Glutamatergic neuron (in vitro differentiated cells): Measurements from ENCODE around the gene SLIT3. TPM values are rescaled to one million over a fixed set of nuclear protein-coding genes. Genes with fewer than 3 reads are reported as not detected.

Experiments
- DNase-seq: peaks from one replicate; pipeline ENCODE4 v3.0.0; 2022
- H3K27ac Mint-ChIP-seq: one replicate; pipeline ENCODE4 v1.8.0; 2020; ENCODE audit warnings: mild to moderate bottlenecking, mixed read lengths, inconsistent platforms; ENCODE audit not compliant: unreplicated experiment
- H3K27me3 Mint-ChIP-seq: one replicate; pipeline ENCODE4 v1.8.0; 2020; ENCODE audit warnings: mild to moderate bottlenecking, moderate library complexity, mixed read lengths, inconsistent platforms; ENCODE audit not compliant: unreplicated experiment
- H3K36me3 Mint-ChIP-seq: one replicate; pipeline ENCODE4 v1.8.0; 2020; ENCODE audit warnings: mild to moderate bottlenecking, mixed read lengths, inconsistent platforms; ENCODE audit not compliant: unreplicated experiment
- H3K4me1 Mint-ChIP-seq: one replicate; pipeline ENCODE4 v1.8.0; 2020; ENCODE audit warnings: mild to moderate bottlenecking, low read depth, mixed read lengths, inconsistent platforms; ENCODE audit not compliant: unreplicated experiment
- H3K4me3 Mint-ChIP-seq: one replicate; pipeline ENCODE4 v1.8.0; 2020; ENCODE audit warnings: mild to moderate bottlenecking, mixed read lengths, inconsistent platforms; ENCODE audit not compliant: unreplicated experiment
- H3K9me3 Mint-ChIP-seq: one replicate; pipeline ENCODE4 v1.8.0; 2020; ENCODE audit warnings: mild to moderate bottlenecking, moderate library complexity, mixed read lengths, inconsistent platforms; ENCODE audit not compliant: unreplicated experiment
- CTCF ChIP-seq: fragments of 200-600 bp; sonication (generic); IDR thresholded peaks from one replicate; pipeline ENCODE4 v1.5.0; 2021; ENCODE audit not compliant: partially characterized antibody, unreplicated experiment
- total RNA-seq: library from RNA; stranded (reverse); fragmentation: NEBNext Ultra II Directional; extraction: Animal tissue kit (Norgen Biotek cat#: 25700); gene quantifications from one replicate; pipeline ENCODE4 v1.2.1, GENCODE V29; 2021; ENCODE audit not compliant: unreplicated experiment

The SLIT3 gene
- total RNA-seq, 1 donor from 2014 or later, result 11.5 TPM

DNA sequence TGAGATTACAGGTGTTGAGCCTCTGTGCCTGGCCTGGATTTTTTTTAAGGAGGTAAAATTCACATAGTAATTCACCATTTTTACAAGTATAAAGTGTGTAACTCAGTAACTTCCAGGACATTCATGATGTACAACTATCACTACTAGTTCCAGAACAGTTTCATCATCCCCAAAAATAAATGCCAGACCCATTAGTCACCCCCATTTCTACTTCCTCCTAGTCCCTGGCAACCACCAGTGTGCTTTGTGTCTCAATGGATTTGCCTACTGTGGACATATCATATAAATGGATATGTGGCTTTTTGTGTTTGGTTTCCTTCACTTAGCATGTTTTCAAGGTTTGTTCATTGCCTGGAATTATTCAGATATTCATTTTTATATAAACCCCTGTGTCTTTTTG is 649.3 kb downstream of the SLIT3 start:
- Mint-ChIP-seq H3K4me3 (no peak overlapping the region), H3K4me1 (peaks cover 16% of the 10 kb centered on the region)

DNA sequence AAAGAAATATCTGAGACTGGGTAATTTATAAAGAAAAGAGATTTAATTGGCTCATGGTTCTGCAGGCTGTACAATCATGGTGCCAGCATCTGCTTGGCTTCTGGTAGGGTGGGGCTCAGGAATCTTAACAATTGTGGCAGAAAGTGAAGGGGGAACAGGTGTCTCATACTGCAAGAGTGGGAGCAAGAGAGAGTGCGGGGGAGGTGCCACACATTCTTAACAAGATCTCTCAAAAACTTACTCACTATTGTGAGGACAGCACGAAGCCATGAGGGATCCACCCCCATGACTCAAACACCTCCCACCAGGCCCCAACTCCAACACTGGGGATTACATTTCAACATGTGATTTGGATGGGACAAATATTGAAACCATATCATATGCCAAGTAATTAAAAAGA is 651.6 kb downstream of the SLIT3 start:
- TF ChIP-seq CTCF, result no peak
- no peak for DNase-seq
- no peak overlapping the region for H3K4me3 Mint-ChIP-seq
- peaks cover 7% of the 10 kb centered on the region for H3K9me3 Mint-ChIP-seq
- peaks cover 10% of the 10 kb centered on the region for H3K4me1 Mint-ChIP-seq
- no peaks in the 10 kb centered on the region for H3K27me3 Mint-ChIP-seq
- H3K36me3 Mint-ChIP-seq, result peaks cover 6% of the 10 kb centered on the region
- H3K27ac Mint-ChIP-seq, result no peak overlapping the region

More for the DNA sequence above, 649.3 kb downstream of the SLIT3 start:
- no peak overlapping the region for H3K27ac Mint-ChIP-seq
- TF ChIP-seq CTCF, result no peak
- no peak for DNase-seq
- no peaks in the 10 kb centered on the region for H3K27me3 Mint-ChIP-seq
- H3K36me3 Mint-ChIP-seq, result no peaks in the 10 kb centered on the region
- H3K9me3 Mint-ChIP-seq, result peaks cover 3% of the 10 kb centered on the region

- no peak overlapping the region for H3K27ac Mint-ChIP-seq
- no peak for TF ChIP-seq CTCF
- peaks cover 6% of the 10 kb centered on the region for H3K36me3 Mint-ChIP-seq
- H3K27me3 Mint-ChIP-seq, result no peaks in the 10 kb centered on the region
- H3K9me3 Mint-ChIP-seq, result peaks cover 7% of the 10 kb centered on the region
- no peak for DNase-seq
- peaks cover 5% of the 10 kb centered on the region for H3K4me1 Mint-ChIP-seq
- no peak overlapping the region for H3K4me3 Mint-ChIP-seq
Measured at GRCh38 chr5:168648576-168648975, 652.4 kb downstream of the SLIT3 start.

- Mint-ChIP-seq H3K27me3 (no peaks in the 10 kb centered on the region), H3K9me3 (peaks cover 7% of the 10 kb centered on the region), H3K4me3 (no peak overlapping the region), H3K27ac (no peak overlapping the region), H3K36me3 (peaks cover 6% of the 10 kb centered on the region), H3K4me1 (peaks cover under 1% of the 10 kb centered on the region)
- TF ChIP-seq CTCF, result no peak
- no peak for DNase-seq
Measured at GRCh38 chr5:168648016-168648415, 652.9 kb downstream of the SLIT3 start.

- no peak for TF ChIP-seq CTCF
- H3K4me3 Mint-ChIP-seq, result no peak overlapping the region
- peaks cover 6% of the 10 kb centered on the region for H3K36me3 Mint-ChIP-seq
- DNase-seq, result no peak
- H3K27me3 Mint-ChIP-seq, result no peaks in the 10 kb centered on the region
- H3K9me3 Mint-ChIP-seq, result peaks cover 9% of the 10 kb centered on the region
- H3K27ac Mint-ChIP-seq, result no peak overlapping the region
- no peaks in the 10 kb centered on the region for H3K4me1 Mint-ChIP-seq
Measured at GRCh38 chr5:168647083-168647482, 653.9 kb downstream of the SLIT3 start.
